HFFc6 (cell line): ENCODE results near the gene MALRD1. TPM values are rescaled to one million over a fixed set of nuclear protein-coding genes. Genes with fewer than 3 reads are reported as not detected.

Source experiments
- DNase-seq: peaks from one replicate; pipeline ENCODE4 v3.0.0-alpha.2; 2018
- H3K27ac Mint-ChIP-seq: 2 replicates; pipeline ENCODE4 v1.8.0; 2020; ENCODE audit warnings: mild to moderate bottlenecking, mixed read lengths
- H3K27me3 Mint-ChIP-seq: 2 replicates; pipeline ENCODE4 v1.8.0; 2021; ENCODE audit warnings: mild to moderate bottlenecking, moderate library complexity, mixed read lengths; ENCODE audit not compliant: insufficient read depth
- H3K36me3 Mint-ChIP-seq: 2 replicates; pipeline ENCODE4 v1.8.0; 2021; ENCODE audit warnings: low read depth, mixed read lengths
- H3K4me1 Mint-ChIP-seq: 2 replicates; pipeline ENCODE4 v1.8.0; 2020; ENCODE audit warnings: low read depth, mixed read lengths
- H3K4me3 Mint-ChIP-seq: 2 replicates; pipeline ENCODE4 v1.8.0; 2020; ENCODE audit warnings: mild to moderate bottlenecking, moderate library complexity, mixed read lengths
- H3K9me3 Mint-ChIP-seq: 2 replicates; pipeline ENCODE4 v1.8.0; 2020; ENCODE audit warnings: mild to moderate bottlenecking, mixed read lengths
- total RNA-seq, 6 experiments: library from RNA; stranded (reverse); fragmentation: NEBNext Ultra II Directional; extraction: Animal tissue kit (Norgen Biotek cat#: 25700); gene quantifications; 2 replicates in 1 of 6; 3 replicates in 5 of 6; pipeline ENCODE4 v1.2.3, GENCODE V29; 2021
- TF ChIP-seq, protein P1 (sequence below): fragments of 200-600 bp; sonication (generic); IDR thresholded peaks from 2 replicates; pipeline ENCODE4 v1.5.0; 2021; ENCODE audit warnings: antibody characterized with exemption, mild to moderate bottlenecking

MALRD1 gene
- total RNA-seq, 6 experiments from 2014 or later, result not detected

DNA sequence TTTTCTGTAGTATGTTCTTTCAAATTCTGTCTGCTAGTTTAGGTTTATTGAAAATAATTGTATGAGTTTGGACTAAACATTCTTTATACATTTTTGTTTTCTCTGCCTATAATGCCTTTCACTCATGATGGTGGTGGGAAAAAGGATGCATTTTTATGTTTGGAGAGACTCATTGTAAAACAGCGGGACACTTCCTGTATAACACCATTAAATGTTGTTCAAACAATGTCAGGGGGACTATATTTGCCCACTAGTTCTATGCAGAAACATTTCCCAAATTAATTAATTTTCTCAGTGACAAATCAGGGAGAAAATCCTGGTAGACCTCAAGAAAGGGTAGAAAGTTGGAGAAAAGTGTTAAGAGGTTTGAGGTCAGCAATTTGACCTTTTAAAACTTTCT lies 207.7 kb downstream of the MALRD1 start:
- Mint-ChIP-seq H3K27me3 (no peaks in the 10 kb centered on the region), H3K4me3 (no peak overlapping the region), H3K27ac (no peak overlapping the region), H3K36me3 (no peaks in the 10 kb centered on the region), H3K9me3 (peaks cover 22% of the 10 kb centered on the region), H3K4me1 (no peaks in the 10 kb centered on the region; the same call in 1 of the 2 replicates)
- TF ChIP-seq, protein P1, sequence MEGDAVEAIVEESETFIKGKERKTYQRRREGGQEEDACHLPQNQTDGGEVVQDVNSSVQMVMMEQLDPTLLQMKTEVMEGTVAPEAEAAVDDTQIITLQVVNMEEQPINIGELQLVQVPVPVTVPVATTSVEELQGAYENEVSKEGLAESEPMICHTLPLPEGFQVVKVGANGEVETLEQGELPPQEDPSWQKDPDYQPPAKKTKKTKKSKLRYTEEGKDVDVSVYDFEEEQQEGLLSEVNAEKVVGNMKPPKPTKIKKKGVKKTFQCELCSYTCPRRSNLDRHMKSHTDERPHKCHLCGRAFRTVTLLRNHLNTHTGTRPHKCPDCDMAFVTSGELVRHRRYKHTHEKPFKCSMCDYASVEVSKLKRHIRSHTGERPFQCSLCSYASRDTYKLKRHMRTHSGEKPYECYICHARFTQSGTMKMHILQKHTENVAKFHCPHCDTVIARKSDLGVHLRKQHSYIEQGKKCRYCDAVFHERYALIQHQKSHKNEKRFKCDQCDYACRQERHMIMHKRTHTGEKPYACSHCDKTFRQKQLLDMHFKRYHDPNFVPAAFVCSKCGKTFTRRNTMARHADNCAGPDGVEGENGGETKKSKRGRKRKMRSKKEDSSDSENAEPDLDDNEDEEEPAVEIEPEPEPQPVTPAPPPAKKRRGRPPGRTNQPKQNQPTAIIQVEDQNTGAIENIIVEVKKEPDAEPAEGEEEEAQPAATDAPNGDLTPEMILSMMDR, result no peak
- DNase-seq, result no peak

DNA sequence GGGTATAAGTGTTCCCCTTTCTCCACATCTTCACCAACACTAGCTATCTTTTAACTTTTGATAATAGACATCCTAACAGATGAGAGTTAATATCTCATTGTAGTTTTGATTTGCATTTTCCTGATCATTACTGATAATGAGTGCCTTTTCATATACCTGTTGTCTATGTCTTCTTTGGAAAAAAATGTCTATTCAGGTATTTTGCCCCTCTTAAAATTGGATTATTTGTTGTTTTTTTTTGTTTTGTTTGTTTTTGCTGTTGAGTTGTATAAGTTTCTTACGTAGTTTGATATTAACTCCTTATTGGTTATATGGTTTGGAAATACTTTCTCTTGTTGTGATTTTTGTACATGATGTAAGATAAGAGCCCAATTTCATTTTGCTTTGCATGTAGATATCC lies 214.7 kb downstream of the MALRD1 start:
- no peak overlapping the region for H3K27ac Mint-ChIP-seq
- TF ChIP-seq, protein P1, result no peak
- no peak overlapping the region for H3K4me3 Mint-ChIP-seq
- H3K9me3 Mint-ChIP-seq, result peaks cover 23% of the 10 kb centered on the region; the same call in 1 of the 2 replicates
- no peak for DNase-seq
- no peaks in the 10 kb centered on the region for H3K36me3 Mint-ChIP-seq
- H3K27me3 Mint-ChIP-seq, result no peaks in the 10 kb centered on the region
- H3K4me1 Mint-ChIP-seq, result no peaks in the 10 kb centered on the region

DNA sequence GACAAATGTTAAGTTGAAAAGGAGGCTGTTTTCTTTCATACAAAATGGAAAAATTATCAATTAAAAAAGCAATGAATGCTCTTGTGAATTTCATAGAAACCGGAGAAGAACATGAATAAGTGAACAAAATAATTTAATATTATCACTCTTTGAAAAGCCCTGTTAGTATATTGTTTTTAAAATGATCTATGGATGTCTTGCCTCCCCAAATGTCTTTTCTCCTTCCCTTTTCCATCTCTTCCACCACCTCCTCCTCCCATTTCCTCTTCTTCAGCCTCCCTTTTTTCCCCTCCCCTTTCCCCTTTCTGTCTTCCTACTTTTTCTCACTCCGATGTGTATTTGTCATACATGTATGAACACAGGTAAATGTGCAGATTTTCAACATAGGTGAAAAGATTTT lies 234.7 kb downstream of the MALRD1 start:
- Mint-ChIP-seq H3K27ac (no peak overlapping the region), H3K36me3 (no peaks in the 10 kb centered on the region), H3K4me3 (no peak overlapping the region), H3K27me3 (no peaks in the 10 kb centered on the region), H3K4me1 (no peaks in the 10 kb centered on the region), H3K9me3 (peaks cover 2% of the 10 kb centered on the region; the same call in 1 of the 2 replicates)
- DNase-seq, result no peak
- TF ChIP-seq, protein P1, result no peak

DNA sequence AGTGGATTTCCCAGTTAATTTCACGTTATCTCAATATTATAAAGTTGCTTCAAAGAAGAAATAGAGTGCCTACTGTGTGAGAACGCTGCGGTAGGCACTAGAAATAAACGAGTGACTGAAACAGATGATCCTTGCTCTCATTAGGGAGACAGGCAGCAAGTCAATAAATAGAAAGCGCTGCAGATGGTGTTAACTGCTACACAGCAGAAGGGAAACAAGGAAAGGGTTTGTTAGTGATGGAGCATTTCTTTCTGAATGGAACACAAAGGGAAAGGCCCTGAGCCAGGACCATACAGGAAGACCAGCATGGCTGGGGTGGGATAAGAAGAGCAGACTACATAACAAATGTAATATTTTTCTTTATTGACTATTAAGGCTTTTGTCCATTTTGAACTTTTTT lies 235.2 kb downstream of the MALRD1 start:
- H3K36me3 Mint-ChIP-seq, result no peaks in the 10 kb centered on the region
- H3K4me1 Mint-ChIP-seq, result no peaks in the 10 kb centered on the region
- TF ChIP-seq, protein P1, result no peak
- no peak overlapping the region for H3K4me3 Mint-ChIP-seq
- H3K27ac Mint-ChIP-seq, result no peak overlapping the region
- H3K9me3 Mint-ChIP-seq, result peaks cover 4% of the 10 kb centered on the region; the same call in 1 of the 2 replicates
- DNase-seq, result no peak
- H3K27me3 Mint-ChIP-seq, result no peaks in the 10 kb centered on the region

DNA sequence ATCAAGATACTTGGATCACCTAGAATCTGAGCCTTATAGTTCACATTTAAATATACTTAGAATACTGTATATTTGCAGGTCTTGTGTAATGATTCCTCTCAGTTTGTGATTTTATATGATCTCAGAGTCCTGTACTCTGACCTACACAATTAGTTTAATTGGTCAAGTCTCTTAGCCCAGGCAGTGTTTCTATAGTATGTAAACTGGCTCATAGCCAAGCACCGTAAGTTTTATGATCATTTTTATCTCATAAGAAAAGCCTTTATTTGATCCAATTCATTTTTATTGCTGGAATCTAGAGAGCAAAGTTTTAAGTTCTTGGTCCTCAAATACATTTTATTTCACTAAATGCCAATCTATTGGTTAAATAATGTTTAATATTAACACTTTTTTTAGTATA lies 242.2 kb downstream of the MALRD1 start:
- no peak overlapping the region for H3K27ac Mint-ChIP-seq
- DNase-seq, result no peak
- H3K4me1 Mint-ChIP-seq, result no peaks in the 10 kb centered on the region
- no peak overlapping the region for H3K4me3 Mint-ChIP-seq
- no peaks in the 10 kb centered on the region for H3K36me3 Mint-ChIP-seq
- TF ChIP-seq, protein P1, result no peak
- H3K9me3 Mint-ChIP-seq, result peaks cover 14% of the 10 kb centered on the region; the same call in 1 of the 2 replicates
- no peaks in the 10 kb centered on the region for H3K27me3 Mint-ChIP-seq

DNA sequence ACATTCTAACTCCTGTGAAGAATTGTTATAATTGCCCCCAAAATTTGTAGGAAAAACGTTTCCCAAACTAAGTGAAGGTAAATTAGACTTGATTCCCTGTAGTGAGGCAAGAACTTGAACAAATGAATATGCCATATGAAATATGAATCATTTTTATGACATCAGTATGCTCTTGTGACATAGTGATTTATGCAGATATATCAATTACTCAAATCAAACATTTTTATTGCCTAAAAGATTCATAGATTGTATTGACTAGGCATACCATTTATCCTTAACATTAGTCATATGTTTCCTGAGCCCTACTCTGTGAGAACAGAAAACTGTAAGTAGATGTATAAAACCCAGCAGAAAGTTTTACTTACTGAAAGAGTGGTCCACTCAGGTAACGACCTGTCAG lies 245.6 kb downstream of the MALRD1 start:
- peaks cover 13% of the 10 kb centered on the region; the same call in 1 of the 2 replicates for H3K9me3 Mint-ChIP-seq
- no peak overlapping the region for H3K27ac Mint-ChIP-seq
- H3K4me1 Mint-ChIP-seq, result no peaks in the 10 kb centered on the region
- no peaks in the 10 kb centered on the region for H3K36me3 Mint-ChIP-seq
- TF ChIP-seq, protein P1, result no peak
- no peak overlapping the region for H3K4me3 Mint-ChIP-seq
- no peaks in the 10 kb centered on the region for H3K27me3 Mint-ChIP-seq
- DNase-seq, result no peak
